NCI-H1105 (cell line): ENCODE results near the gene TGFBR3.

Experiments used
- DNase-seq: peaks from one replicate; lab custom pipeline; 2025; lab: John Stamatoyannopoulos, UW

The TGFBR3 gene

DNA sequence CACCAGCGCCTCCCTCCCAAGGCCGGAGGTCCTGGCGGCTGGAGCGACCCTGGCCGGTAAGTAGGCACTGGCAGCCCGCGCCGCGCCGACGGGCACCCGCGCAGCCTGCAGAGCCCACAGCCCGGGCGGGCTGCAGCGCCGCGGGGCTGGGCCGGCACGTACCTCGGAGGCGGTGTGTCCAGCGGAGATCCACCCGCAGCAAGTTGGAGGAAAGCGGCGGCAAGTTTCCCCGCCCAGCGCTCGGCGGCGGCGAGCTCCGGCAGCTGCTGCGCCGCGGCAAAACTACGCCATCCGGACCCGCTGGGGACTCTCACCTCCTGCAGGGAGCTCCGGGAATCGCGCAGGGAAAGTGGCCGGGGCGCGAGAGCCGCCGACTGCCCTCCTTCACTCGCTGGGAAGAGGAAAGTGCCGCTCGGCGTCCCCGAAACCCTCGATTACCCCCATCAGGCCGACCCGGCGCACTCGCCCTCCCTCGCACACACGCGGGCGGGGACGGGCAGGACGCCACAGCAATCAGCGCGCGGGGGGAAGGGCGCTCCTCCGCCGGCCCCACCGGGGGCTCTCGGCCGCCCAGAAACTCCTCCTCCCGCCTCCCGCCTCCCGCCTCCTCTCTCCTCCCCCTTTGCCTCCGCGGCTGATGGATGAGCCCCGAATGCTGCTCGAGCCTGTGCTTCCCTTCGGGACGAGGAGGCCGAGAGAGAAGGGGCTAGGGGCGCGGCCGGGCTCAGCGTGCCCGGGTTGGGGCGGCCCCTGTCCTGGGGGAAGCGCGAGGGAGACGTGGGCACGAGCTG lies at the start of gene TGFBR3:
Gene TGFBR3 (minus strand): TSS at position 436 of the 791 bp plus-strand sequence. CDS start 24,620 bp downstream, outside the sequence.
- DNase-seq = peak; percentile 89

GRCh38 chr1:91929250-91929649 lies 43.3 kb upstream of the TGFBR3 start:
- DNase-seq = no peak

- DNase-seq = no peak
Measured at GRCh38 chr1:91928026-91928425, 42.1 kb upstream of the TGFBR3 start.

DNA sequence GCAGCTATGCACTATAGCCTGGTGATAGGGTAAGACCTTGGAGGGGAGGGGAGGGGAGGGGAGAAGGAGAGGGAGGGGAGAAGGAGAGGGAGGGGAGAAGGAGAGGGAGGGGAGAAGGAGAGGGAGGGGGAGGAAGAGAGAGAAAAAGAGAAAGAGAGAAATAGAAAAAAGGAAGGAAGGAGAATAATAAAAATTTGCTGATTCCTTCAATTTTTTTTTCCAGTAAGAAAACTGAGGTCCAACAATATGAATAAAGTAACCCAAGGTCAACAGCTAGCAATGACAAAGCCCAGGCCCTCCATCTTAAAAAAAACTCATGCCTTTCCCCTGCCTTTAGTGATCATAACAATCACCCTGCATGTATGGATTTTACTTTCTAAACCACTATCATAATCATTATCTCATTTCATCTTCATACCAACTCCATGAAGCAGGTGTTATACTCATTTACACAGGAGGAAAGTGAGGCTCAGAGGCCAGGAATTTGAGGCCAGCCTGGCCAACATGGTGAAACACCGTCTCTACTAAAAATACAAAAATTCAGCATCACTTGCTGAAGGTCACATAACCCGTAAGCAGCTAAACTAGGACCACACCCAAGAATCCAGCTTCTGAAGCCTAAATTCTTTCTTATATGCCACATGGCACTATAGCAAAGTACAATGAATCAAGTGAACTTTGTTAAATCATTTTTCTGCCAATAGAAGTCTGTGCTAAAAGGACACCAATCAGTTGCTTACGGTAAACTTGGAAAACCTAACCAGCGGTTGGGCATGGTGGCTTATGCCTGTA lies 39.9 kb upstream of the TGFBR3 start:
- no peak for DNase-seq

GRCh38 chr1:91924146-91924545 lies 38.2 kb upstream of the TGFBR3 start:
- no peak for DNase-seq

GRCh38 chr1:91919962-91920361 lies 34.0 kb upstream of the TGFBR3 start:
- DNase-seq = no peak

- no peak for DNase-seq
Measured at GRCh38 chr1:91916811-91917460, 31.0 kb upstream of the TGFBR3 start.

- no peak for DNase-seq
Measured at GRCh38 chr1:91916046-91916445, 30.1 kb upstream of the TGFBR3 start.

DNA sequence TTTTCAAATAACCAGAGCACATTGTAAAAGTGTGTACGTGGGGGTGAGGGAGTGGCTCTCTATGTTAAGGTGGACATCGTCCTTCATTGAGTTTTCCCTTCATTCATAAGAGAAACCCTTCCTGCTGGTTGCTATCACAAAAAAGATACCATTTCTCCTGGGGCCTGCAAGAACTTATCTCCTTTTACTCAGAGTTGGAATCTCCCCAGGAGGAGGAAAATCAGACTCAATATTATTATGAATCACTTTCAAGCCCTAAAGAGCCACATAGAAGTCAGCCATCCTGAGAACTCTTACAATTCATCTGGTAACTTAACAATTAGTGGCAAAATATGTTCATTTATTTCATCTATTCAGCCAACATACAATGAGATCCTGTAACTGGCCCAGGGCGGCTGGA lies 27.1 kb upstream of the TGFBR3 start:
- DNase-seq = no peak

DNA sequence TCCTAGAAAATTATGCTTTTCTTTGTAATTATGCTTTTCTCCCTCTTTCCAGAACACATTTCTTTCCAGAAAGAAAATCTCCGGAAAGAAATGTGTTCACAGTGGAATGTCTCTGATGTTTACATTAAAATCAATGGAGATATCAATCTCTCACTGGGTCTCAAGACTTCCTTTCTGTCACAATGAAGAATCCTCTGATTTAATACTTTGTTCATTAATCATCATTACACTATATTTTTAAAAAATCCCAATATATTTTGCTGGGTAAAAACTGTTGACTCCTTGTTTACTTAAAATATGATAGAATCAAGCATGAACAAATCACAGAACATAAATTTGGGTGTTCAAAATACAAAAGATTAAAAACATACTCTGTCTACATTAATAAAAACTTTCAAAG lies 26.3 kb upstream of the TGFBR3 start:
- no peak for DNase-seq

DNA sequence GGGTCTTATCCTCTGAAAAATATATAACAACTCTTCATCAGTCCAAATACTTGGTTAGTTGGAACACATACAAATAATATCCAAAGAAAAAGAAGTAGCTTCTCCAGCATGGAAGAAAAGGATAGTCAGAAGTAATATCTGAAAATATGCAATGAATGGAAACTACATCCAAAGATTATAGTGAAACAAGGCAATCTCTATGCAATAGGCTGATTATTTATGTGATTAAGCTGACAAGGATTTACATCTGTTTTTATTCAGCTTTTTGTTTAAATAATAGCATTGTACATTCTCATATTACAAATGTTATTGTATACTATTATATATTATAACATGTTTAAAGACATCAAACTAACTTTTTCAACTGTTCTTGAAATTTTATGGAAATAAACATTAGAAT lies 15.3 kb upstream of the TGFBR3 start:
- no peak for DNase-seq

GRCh38 chr1:91900562-91900961 lies 14.6 kb upstream of the TGFBR3 start:
- DNase-seq = no peak

GRCh38 chr1:91897016-91897415 lies 11.1 kb upstream of the TGFBR3 start:
- no peak for DNase-seq

DNA sequence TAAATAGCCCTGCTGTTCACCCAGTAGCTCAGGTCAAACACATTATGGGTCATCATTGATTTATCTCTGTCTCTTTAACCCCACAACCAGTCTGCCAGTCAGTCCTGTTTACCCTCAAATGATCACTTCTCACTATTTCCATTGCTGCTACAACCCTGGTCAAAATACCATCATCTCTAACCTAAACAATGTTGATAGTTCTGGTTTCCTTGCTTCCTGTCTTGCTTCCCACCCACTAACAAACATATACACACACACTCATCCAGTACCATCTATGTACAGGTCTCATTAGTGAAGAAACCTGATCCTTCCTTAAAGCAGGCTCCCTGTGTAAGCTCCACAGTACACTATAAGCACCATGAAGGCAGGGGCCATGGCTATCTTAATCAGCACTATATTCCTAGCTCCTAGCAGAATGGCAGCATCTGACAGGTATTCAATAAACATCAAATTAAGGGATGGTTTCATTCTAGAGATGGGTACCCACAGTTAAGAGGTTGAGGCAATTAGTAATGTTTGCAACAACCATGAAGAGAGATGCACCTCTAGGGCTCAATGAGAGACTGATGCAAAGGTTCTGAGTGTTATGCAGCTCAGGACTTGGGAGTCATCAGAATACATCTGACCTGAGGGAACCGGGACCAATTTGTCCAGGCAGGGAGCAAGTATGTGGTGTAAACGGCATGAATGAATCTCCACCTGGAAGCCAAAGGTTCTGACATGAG lies 10.0 kb upstream of the TGFBR3 start:
- no peak for DNase-seq

DNA sequence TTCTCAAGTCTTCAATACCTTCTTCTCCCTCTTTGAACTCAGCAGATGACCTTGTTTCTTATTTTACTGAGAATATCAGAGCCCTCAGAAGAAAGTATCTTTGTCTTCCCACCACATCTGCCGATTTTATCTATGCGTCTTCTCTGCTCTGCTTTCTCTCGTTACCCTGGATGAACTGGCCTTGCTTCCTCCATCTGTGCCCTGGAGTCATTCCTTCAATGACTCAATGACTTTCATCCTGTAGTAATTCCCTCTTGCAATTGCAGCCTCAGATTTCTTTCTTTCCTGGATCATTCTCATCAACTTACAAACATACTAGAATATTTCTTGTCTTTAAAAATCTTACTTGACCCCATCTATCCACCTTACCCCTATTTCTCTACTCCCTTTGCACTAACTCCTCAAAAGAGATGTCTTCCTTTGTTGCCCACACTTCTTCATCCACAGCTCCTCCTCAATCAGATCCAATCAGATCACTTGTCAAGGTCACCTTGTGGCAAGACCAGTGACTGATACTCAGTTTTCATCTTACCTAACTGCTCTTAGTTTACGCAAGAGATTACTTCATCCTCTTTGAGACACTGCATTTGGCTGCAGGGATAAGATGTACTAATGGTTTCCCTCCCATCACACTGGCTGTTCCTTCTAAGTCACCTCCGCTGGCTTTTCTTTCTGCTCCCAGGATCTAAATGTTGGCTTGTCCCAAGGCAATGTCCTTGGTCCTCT lies 8.2 kb upstream of the TGFBR3 start:
- no peak for DNase-seq

DNA sequence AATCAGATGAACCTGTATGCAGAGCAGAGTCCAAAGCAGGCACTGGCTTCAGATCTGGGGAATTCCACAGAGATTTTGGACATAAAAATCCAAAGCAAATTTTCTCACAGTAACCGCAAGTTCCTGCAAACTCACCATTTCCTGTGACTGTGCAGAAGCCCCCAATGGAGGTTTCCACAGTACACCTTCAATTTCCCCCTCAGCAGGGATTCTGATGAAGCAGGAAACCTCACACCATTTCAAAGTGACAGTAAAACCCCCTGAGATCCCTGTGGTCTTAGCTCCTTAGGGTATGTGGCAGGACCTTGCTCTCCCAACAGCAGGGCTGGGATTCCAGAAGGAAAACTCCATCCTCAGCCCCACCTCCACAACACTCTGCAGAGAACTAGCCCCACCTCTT lies 6.0 kb upstream of the TGFBR3 start:
- no peak for DNase-seq

DNA sequence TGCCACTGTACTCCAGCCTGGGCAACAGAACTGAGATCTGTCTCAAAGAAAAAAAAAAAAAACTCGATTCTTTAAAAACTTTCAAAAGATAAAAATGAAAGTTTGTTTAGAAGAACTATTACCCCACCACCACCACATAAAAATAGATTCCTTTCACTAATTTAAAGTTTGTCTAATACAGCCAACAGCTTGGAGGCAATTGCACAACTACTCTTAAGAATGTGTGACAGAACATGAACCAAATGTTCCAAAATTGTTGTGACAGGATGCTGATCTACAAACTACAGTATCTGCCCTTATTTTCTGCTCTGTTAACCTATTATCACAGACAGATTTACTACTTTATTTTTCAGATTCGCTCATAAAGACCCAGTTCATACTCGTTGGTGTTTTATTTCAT lies 5.5 kb upstream of the TGFBR3 start:
- DNase-seq = no peak

- DNase-seq = no peak
Measured at GRCh38 chr1:91889717-91890459, 3.9 kb upstream of the TGFBR3 start.

DNA sequence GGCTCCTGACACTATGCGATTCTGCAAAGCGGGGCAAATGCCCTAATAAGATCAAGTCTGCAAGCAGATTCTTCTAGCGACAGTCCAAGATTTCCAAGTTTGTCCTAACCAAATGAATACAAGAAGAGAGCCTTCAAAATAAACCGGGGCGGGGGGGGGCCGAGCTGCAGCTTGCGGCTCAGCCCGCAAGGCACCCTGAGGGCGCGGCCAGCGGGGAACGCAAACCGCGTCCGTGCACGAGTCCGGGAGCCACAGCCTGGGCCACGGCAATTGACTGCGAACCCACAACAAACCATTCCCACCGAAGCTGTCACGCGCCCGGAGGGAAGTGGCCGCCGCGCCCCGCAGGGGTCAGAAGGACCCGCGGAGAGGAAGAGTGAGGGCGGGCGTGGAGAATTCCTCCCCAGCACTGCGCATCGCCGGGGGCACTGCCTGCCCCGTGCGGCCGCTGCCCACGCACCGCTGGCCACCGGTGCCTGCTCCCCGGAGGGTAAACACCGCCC lies 687 bp downstream of the TGFBR3 start:
- no peak for DNase-seq

DNA sequence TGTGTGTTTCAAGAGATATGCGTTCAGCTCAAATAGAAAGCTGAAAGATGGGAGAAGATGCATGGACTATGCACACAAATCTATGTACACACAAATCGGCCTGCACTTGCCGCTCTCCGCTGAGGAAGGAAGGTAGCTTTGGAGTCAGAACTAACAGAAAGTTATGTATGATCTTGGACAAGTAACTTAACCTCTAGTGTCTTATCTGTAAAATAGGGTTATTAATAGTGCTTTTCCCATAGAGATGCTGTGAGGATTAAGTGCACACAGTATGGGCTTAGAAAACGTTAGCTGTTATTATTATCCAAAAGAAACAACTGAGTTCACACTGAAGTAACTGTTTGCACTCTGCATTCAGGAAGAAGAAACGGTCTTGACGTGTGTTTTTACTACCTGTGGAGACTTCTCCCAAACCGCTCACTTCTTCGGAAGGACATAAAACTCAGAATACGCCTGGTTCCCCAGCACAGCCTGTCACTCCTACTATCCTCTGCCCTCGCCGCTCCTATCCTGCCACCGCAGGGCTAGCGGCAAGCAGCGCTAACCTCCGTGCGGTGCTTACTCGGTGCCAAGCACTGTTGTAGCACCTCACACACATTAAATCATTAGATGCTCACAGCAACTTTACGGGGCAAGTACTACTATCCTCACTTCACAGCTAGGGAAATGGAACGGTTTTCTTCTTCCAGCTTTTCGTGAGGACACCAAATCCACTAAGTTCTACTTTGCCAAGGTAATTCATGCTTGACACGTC lies 1.3 kb downstream of the TGFBR3 start:
- DNase-seq = no peak
